Stimulated activated CD8-positive, alpha-beta memory T cell treated with anti-CD3 and anti-CD28 coated beads, Interleukin-12 subunit alpha, Interleukin-12 subunit beta, amount 100 ng/mL, for 4 hours (primary cell): Measurements from ENCODE around the gene VPS54.
A peak's percentile ranks its signal among the peaks of the same experiment; 100 is the strongest.
"Not testable (repeated sequence)": the region's sequence is repeated elsewhere in the genome, so short reads cannot be mapped to it uniquely, and the experiment has no call there.

Experiments
- DNase-seq: peaks from one replicate; pipeline ENCODE4 v3.0.0-alpha.2; 2020; ENCODE audit warnings: low read depth

Gene VPS54

GRCh38 chr2:64021578-64021977, 2.4 kb upstream of the VPS54 start:
- DNase-seq: no peak

GRCh38 chr2:64019975-64020528, 824 bp upstream of the VPS54 start:
- DNase-seq: no peak

- DNase-seq: peak; percentile 30
Observed at GRCh38 chr2:64018701-64019082, 536 bp downstream of the VPS54 start.

- DNase-seq: no peak
Observed at GRCh38 chr2:64017811-64018700, 1.2 kb downstream of the VPS54 start.

- no peak for DNase-seq
Observed at GRCh38 chr2:64015898-64016297, 3.3 kb downstream of the VPS54 start.

GRCh38 chr2:64015391-64015790, 3.8 kb downstream of the VPS54 start:
- no peak for DNase-seq

- no peak for DNase-seq
Observed at GRCh38 chr2:64014628-64015027, 4.6 kb downstream of the VPS54 start.

- no peak for DNase-seq
Observed at GRCh38 chr2:64013053-64013452, 6.2 kb downstream of the VPS54 start.

- no peak for DNase-seq
Observed at GRCh38 chr2:64012115-64012514, 7.1 kb downstream of the VPS54 start.

- DNase-seq: no peak
Observed at GRCh38 chr2:64008434-64009009, 10.7 kb downstream of the VPS54 start.

GRCh38 chr2:64007924-64008323, 11.3 kb downstream of the VPS54 start:
- DNase-seq: no peak

GRCh38 chr2:64005707-64006356, 13.4 kb downstream of the VPS54 start:
- no peak for DNase-seq

- no peak for DNase-seq
Observed at GRCh38 chr2:64003239-64003638, 16.0 kb downstream of the VPS54 start.

GRCh38 chr2:64001382-64002101, 17.7 kb downstream of the VPS54 start:
- DNase-seq: no peak

GRCh38 chr2:64000630-64001381, 18.4 kb downstream of the VPS54 start:
- DNase-seq: no peak

- no peak for DNase-seq
Observed at GRCh38 chr2:63999049-63999448, 20.2 kb downstream of the VPS54 start.

- DNase-seq: not testable (repeated sequence)
Observed at GRCh38 chr2:63996582-63997198, 22.5 kb downstream of the VPS54 start.

GRCh38 chr2:63994329-63995070, 24.7 kb downstream of the VPS54 start:
- not testable (repeated sequence) for DNase-seq

GRCh38 chr2:63993871-63994270, 25.4 kb downstream of the VPS54 start:
- DNase-seq: no peak

GRCh38 chr2:63993130-63993584, 26.1 kb downstream of the VPS54 start:
- DNase-seq: not testable (repeated sequence)
